Measurements from ENCODE around the gene ANTXR2.
A peak's percentile ranks its signal among the peaks of the same experiment; 100 is the strongest.

ANTXR2 gene

DNA sequence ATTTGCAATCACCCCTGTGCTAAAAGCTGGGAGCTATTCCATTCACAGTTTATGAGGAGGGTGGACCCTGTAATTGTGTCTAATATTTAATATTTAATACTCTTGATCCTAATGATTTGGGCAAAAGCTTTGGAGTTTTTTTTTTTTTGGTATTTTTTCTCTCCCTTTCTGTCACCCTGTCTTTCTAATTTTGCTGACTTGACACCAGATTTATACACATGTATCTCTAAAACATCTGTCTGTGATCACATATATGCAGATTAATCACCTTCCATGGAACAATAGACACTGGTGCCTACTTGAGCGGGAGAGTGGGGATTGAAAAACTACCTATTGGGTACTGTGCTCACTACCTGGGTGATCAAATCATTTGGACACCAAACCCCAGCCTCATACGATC is 18.7 kb upstream of the ANTXR2 start:
- DNase-seq = no peak

DNA sequence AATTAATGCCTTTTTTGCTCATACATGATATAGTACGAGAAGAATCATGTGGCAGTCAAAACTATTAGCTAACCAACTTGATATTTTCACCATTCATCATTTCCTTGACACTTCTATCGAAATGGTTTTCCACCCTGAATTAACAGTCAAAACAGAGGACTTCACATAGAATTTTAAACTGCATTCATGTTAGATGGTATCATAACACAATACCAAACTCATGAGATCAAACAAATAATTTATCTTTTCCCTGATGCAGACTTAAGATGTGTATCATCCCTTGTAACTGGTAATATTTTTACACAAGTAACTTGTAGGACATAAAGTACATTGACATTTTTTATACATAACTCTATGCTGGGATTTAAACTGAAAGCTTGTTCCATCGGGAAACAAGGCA is 18.2 kb upstream of the ANTXR2 start:
- no peak for DNase-seq

DNA sequence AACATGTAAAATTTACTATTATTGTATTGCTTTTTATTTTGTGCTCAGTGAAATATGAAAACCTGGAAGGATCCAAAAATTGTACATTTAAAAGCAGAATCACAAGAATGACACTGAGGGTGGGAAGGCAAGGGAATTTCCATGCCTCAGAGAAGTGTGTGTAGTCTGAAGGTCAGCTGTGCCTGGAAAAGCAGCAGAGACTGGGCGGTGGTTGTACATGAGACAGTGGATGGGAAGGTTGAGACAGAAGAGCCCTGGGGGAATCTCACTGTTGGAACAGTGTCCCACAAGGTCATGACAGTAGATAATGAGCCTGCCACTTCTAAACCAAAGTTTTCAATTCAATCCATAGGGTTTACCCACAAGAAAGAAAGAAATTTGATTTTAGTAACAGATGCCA is 17.1 kb upstream of the ANTXR2 start:
- DNase-seq = no peak

DNA sequence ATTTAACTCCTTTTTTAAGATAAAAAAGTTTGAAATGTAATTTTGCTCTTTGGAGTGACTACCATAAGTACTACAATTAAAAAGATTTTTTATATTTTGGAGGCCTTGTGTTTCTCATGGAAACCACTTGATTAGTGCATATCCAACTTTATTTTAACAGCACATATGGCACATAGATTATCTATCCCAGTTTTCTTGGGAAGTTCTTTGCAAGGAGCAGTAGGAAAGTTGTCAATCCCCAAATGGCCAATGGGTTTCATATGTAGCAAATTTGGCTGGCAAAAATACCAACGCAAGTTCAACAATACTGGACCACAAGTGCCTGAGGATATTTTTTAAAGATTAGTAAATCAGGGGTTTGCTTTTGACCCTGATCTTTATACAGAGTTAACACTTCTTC is 15.4 kb upstream of the ANTXR2 start:
- DNase-seq = no peak

DNA sequence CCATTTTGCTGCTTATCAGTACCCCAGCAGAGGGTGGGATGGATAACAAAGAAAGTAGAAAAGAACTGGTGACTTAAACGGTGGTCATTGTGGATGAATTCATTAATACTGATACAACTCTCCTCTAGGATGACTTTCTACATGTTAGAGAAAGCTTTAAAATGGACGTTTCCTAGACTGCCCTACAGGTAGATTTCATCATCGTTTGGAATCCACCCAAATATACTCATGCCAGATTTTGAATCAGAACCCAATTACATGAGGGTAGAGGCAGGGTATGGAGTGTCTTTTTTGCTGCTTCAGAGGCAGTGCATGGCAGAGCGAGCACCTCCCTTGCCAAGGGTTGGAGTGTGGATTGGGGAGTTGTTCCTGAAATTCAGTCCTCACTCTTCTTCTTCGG is 13.3 kb upstream of the ANTXR2 start:
- no peak for DNase-seq

DNA sequence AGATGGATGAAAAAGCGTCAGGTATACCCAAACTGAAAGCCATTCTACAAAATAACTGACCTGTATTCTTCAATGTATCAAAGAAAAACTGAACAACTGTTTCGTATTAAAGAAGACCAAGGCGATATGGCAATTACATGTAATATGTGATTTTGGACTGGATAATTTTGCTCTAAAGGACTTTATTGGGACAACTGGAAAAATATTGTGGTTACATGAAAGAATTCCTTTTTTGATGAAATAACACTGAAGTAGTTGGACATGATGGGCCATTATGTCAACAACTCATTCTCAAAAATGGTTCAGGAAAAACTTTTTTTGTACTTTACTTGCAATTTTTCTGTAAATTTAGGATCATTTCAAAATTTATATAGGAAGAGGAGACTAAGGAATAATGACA is 12.1 kb upstream of the ANTXR2 start:
- DNase-seq = no peak

DNA sequence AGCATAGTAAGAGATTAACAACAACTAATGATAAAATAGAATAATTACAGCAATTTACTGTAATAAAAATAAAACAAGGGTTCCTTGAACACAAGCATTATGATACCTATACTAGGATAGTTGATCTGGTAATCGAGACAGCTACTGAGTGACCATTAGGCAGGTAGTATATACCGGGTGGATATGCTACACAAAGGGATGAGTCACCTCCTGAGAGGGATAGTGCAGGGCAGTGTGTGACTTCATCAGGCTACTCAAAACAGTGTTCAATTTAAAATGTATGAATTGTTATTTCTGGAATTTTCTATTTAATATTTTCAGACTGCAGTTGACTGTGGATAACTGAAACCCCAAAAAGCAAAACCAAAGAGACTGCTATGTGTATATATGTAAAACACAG is 9.7 kb upstream of the ANTXR2 start:
- no peak for DNase-seq

DNA sequence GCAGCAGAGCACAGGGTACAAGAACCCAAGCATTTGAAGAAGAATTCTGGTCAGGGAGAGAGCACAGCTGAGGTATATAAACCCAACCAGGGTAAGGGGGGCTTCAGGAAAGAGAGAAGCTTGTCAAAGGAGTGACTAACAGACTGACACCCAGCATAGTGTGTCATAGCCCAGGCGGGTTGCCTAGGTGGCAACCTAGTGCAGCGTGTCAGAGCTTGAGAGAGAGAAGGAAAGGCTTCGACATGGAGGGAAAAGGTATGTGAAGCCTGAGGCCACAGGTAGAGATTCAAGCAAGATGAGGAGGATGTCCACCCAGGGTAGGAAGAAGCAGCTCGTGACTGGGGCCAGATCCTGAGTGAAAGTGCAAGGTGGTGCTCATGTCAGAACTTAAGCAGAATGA is 8.5 kb upstream of the ANTXR2 start:
- no peak for DNase-seq

DNA sequence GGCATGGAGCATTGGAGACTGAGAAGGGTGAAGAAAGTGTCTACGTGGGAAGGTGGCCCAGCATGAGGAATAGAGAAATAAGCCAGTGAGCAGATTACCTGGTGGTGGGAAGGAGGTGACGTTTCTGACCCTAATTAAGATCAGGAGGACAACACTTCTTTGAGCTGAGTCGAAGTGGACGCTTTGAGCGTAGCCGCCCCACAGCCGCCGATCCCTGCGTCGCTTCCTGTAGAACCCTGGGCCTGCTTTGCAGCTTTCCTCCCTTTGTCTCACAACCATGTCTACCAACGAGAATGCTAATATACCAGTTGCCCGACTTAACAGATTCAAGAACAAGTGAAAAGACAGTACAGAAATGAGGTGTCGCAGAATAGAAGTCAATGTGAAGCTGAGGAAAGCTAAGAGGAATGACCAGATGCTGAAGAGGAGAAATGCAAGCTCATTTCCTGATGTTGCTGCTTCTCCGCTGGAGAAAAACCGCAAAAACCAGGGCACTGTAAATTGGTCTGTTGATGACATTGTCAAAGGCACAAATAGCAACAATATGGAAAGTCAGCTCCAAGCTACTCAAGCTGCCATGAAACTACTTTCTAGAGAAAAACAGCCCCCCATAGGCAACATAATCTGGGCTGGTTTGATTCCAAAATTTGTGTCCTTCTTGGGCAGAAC is 6.4 kb upstream of the ANTXR2 start:
- no peak for DNase-seq

DNA sequence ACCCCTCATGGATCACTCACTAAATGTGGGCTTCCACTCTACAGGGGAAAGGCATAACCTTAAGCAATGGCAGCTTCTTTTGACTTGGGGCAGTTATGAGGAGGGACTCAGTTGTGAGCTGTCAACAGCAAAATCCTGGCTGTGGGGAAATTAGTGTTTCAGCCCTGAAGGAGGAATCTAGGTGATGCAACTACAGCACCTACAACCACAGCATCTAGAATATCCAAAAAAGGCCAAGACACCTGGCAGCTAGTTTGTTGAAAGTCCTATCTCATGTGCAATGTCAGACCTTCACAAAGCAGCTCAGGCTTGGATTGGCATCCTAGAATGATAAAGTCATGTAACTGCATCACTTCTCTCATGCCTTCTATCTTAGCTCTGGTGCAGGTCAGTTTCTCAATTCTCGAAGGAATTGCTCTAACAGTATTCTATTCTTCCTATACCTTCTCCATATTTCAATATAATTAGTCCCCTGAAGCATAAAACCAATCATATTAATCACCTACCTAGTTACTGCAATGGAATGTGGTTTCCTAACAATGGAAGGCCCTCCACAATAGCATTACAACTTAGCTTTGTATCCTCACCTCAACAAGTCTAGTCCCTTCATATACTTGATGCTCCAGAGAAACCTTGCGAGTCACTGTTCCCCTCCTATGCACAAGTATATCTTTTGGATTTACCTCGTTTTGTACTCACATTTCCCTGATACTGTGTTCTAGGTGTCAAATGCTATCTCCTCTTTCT is 5.5 kb upstream of the ANTXR2 start:
- no peak for DNase-seq

DNA sequence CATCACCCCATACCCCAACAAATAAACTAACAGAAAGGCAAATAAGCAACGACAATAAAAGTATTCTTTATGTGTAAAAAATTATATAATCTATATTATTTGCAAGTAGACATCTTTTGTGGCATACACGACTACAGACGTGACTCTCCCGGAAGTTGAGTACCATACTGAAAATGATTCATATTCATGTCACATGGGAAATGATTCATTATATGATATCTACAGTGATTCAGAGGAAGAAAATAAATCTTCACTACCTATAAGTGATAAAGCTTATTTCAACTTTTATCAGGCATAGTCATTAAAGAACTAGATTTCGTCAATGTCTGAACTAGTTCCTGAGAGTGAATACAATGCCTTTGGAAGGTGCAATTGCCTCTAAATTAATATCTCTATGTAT is 4.6 kb upstream of the ANTXR2 start:
- DNase-seq = peak; percentile 28

DNA sequence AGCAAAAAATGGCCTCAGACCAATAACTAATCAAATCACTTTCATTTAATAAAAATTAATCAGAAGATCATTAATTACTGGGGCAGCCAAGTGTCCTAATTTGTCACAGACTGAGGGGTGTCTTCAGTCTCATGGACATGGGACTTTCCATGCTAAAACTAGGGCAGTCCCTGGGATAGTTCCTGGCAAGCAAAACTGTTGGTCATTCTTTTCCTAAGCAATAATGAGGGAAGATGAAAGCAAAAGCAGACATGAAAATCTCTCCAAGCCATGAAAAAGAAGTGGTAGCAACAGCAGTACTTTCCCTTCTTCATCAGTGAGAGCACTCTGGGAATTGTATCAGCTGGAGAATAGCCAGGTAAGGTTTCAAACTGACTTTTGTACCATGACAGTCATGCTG is 3.7 kb upstream of the ANTXR2 start:
- no peak for DNase-seq

DNA sequence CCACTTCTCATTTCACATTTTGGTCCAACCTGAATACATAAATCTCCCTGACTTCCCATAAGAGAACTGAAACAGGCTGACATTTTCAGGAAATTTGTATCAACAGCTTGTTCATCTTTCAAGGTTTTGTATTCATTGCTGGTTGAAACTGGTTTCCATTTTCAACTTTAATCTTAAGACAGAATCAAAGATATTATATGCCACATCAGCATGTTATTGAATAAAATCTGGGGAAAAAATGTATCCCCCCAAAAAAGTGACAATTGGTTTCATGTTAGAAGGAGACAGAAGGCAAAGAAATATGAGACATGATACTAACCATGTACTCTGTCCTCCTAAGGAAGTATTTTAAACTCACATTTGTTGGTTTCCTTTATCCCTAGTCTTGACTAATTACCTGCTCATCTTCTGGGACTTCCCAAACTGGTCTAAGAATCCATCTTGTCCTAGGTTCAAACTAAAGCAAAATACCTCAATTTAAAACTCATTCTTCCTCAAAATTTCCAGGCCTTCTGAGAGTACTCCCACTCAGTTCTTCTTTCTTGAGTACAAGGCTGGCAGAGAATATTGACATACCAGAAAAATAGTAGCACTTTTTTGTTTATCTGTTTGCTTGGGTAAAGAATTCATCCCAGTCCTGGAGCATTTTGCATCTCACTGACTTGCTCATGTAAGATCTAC is 3.1 kb upstream of the ANTXR2 start:
- DNase-seq = no peak

DNA sequence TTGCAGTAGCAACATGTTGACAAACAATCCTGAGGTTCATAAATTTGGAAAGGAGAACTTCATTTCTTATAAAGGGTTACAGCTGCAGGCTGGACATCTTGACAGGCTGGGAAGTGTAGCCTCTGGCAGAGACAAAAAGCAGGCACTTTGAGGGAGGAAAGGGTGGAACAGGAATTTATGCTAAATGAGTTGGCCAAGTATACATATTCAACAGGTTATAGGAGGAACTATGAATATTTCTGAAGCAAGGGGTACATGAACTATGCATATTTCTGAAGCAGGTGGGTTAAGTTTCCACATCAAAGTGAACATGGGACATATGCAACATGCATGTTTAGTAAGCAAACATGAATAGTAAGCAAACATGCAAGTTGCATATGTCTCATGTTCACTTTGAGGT is 1.6 kb upstream of the ANTXR2 start:
- DNase-seq = no peak

DNA sequence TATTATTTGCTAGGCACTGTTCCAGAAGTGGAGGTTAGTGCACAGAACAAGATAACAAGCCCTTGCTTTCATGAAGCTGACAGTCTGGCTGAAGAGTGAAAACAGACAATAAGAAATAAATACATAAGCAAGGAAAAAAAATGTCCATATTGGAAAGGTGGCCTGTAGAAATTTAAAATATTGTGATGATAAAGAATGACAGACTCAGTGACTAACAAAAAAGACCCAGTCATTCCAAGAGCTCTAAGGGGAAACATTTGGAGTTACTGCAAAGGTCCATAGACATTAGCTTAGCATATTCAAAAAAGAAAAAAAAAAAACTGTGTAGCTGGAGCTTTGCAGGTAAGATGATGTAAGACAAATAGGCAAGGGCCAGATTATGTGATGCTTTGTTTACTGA is 1.0 kb upstream of the ANTXR2 start:
- no peak for DNase-seq

DNA sequence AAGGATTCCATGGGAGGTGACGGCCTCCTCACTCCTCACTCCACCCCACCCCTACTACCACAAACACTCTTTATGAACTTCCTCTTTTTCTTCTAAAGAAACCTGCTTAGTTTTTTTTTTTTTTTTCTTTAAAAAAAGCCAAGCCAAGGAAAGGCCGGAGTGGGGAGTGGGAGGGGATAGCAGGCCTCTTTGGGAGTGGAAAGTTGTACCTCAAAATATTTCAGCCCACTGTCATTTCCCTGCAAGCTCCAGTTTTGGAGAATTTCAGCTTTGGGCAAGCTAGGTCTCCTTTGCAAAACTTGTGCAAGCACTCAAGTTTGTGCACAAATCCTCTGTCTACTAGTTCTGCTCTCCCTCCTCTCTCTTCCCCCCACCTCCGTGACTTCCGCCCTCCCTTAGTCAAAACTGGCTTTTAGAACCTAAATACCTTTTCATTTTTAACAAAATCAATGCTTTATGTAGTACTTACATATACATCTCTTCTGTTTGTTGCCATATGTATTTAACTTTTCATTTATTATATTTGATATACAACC is 512 bp upstream of the ANTXR2 start:
- DNase-seq = peak; percentile 35

DNA sequence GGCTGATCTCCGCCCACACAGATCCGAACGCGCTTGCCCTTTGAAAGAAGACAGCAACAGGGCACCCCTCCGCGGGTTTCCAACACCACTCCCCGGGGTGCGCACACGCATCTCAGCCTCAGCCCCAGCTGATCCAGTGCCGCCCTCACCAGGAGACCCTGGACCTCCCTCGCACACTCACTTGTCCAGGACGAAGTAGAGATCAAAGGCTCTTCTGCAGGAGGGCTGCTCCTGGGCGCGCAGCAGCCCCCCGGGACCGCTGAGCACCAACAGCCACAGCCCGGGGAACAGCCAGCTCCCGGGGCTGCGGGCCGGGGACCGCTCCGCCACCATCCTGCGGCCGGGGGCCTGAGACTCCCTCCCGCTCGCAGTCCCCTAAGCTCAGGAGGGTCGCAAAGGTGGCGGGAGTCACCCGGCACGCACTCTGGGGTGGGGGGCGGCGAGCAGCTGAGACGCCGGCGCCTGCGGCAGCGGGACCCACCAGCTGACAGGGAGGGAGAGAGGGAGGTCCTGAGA is 743 bp downstream of the ANTXR2 start:
- peak; percentile 72 for DNase-seq

DNA sequence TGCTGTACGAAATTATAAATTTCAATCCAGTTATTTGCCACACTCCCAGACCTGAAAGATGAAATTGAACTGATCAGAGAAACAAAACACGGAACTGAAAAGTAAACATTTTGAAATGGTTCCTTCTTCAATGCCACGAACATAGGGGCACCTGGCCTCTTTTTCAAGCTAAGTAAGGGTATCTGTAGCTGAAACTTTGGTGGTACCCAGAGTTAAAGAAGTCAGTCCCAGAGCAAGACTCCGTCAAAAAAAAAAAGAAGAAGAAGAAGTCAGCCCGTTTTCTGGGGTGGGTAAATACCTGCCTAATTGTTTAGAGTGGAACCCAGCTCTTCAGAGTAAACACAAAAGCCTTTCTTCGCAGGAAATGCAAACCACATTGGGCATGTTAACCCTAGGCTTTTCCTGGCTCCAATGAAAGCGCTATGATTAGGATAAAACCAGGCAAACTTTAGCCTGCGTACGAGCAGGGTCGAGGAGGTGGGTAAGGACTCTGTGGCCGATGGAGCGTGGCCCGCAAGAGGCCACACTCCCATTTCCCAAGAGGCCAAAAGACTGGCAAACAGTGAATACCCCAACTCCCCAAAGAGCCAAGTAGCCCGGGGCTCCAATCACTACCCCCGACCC is 1.3 kb downstream of the ANTXR2 start:
- no peak for DNase-seq

DNA sequence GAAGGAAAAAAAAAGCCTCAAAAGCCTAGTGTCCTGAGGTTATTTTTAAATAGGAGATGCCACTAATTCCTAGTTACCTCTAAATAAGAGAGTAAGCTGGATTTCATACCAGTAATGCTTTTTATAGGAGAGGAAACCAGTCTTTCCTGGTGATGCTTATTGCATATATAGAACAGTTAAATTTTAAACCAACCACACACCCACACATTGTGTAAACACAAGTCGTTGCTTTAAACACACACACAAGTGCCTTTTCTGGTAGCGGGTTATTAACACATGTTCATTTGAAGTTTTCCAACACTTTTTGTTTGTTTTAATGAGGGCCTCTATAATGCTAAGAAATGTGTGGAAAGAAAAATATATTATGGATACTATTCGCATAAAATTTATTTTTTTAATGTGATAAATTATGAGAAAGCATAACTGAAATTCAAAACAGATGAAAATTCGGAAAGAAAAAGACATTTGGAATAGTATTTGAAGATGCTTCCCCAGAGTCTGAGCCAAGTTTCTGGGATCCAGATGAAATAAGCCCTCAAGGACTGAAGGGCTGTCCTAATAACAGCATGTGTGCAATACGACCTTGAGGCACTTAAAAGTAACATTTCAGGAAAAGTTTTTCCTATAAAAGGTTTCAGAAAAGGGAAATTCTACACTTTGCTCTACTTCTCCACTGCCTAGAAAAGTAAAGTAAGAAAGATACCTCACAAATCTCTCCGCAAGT is 2.0 kb downstream of the ANTXR2 start:
- DNase-seq = no peak

DNA sequence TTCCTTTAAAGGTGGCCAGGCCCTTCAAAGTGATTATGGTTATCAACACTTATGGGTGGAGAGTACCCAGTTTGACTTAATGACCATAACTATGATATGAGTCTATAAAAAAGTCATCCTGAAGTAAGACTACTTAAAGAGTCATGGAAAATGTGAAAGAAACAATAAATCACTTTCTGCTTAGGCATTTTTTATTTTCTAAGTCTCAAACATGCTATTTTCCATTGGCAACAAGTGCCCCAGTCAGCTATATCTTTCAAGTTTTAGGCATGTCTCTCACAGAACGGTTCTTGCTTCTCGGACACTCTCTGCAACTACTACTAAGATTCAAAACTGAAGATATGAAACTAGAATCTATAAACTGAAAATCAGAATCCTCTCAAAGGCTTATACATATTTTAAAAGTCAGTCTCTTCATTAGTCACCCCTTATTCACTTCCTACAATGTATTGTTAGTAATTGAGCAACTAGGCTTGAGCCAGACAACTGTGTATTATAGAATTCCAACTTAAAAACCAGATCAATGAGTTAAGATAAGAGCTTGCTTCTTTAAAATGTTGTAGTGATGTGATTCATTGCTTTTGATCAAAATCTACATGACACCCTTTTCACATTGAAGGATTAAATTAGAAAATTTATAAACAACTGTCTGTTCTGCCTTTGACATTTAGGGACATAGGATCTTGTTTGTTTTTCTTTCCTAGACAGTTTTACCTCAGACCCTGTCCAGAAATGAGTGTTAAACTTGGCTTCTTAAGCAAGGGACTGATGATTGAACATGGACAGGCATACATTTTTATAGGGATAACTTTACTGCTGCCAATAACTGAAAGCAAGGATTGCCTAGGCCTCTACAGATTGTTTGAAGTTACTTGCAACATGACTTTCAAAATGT is 2.9 kb downstream of the ANTXR2 start:
- DNase-seq = no peak

DNA sequence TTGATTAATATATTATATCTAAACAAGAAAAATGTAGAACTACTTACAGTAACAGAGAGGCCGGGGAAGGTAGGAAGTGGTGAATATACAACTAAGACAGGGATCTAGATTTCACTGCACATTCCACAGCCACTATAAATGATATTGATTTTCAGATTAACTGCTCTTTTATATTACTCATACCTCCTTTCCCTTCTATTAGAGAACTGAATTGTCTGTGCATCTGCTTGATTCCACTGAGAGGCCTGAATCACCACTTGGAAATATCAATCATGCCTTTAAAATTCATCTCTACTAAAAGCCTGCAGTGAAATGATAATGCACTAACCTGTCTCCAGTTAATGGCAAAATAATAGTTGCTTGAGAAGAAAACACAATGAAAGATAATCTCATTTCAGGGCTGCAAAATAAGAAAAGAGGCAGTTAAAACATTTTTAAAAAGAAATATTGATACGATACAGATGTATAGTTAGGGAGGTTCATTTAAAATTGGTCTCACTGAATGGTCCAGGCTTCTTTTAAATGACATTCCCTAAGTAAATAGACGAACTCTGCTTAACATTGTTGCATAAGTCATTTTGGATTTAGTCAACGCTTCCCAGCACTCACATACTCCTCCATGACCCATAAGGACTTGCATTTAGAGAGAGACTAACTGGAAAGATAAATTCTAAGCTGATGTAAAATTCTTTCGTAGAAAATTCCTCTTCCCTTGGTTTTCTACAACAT is 3.8 kb downstream of the ANTXR2 start:
- no peak for DNase-seq

Measured in stimulated activated CD4-positive, alpha-beta T cell treated with anti-CD3 and anti-CD28 coated beads, Interleukin-15, amount 100 ng/mL, for 24 hours (primary cell).